Cardiac muscle cell (in vitro differentiated cells and primary cell): ENCODE data around the gene HACD2. TPM values are rescaled to one million over a fixed set of nuclear protein-coding genes. Genes with fewer than 3 reads are reported as not detected.
A peak's percentile ranks its signal among the peaks of the same experiment; 100 is the strongest.

Experiments used
- DNase-seq, 2 donors: peaks; one replicate each; pipeline versions ENCODE4 v3.0.0 to v3.0.0-alpha.2; 2010 to 2017; ENCODE audit warnings: low read depth in 1 of 2, low spot score in 1 of 2
- H3K27ac ChIP-seq: fragments of 200-600 bp; sonication (generic); 2 replicates; pipeline ENCODE4 v1.5.1; 2016
- H3K27me3 ChIP-seq: fragments of 200-600 bp; sonication (generic); 2 replicates; pipeline ENCODE4 v1.6.0; 2016; ENCODE audit warnings: control low read depth
- H3K36me3 ChIP-seq: fragments of 200-600 bp; sonication (generic); 2 replicates; pipeline ENCODE4 v1.5.1; 2016; ENCODE audit warnings: control low read depth
- H3K4me1 ChIP-seq: fragments of 200-600 bp; sonication (generic); 2 replicates; pipeline ENCODE4 v1.8.1; 2017; ENCODE audit warnings: low read depth, mild to moderate bottlenecking, mixed run types
- H3K4me3 ChIP-seq: fragments of 200-600 bp; sonication (generic); 2 replicates; pipeline ENCODE4 v1.5.1; 2016; ENCODE audit warnings: mild to moderate bottlenecking
- H3K9me3 ChIP-seq: fragments of 200-600 bp; sonication (generic); 2 replicates; pipeline ENCODE4 v1.5.1; 2017; ENCODE audit warnings: low read depth, mild to moderate bottlenecking, control low read depth
- polyA plus RNA-seq: library from polyadenylated mRNA; unstranded; fragments of >200 nt; fragmentation: Nextera tagmentation; extraction: Ambion mirVana; gene quantifications from 2 replicates; pipeline ENCODE4 v1.2.1, GENCODE V29; 2016
- total RNA-seq: library from RNA; depleted of rRNA; stranded (reverse); fragments of >200 nt; gene quantifications from 2 replicates; pipeline ENCODE4 v1.2.3, GENCODE V29; 2016
- TF ChIP-seq, protein P1 (sequence below): IDR thresholded peaks from 2 replicates; pipeline ENCODE4 v1.5.1; 2012; ENCODE audit warnings: low read depth, mild to moderate bottlenecking, low read length

Gene HACD2
- total and polyA plus RNA-seq, 2 experiments from 2014 or later = 9.1 to 13.6 TPM

DNA sequence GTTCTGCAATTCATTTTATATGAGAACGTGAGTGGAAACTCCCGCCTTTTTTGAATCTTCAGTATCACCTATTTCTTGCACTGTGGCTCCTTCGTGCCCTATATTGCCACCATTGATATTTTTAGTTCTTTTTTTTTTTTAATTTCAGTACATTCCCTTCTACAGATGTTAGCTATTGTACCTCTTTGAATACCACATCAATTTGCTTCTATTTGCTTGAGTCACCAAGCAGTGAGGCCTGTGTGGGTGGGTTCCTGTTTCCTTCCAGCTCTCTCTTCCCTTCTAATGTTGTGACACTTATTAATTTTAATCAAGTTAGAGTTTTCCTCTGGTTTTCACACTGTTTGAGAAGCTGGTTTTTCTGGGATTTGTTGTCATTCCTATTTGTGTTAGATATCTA, 8.7 kb downstream of the HACD2 start:
- no peaks in the 10 kb centered on the region for H3K27me3 ChIP-seq
- H3K4me1 ChIP-seq = no peaks in the 10 kb centered on the region
- H3K27ac ChIP-seq = no peak overlapping the region
- TF ChIP-seq, protein P1, sequence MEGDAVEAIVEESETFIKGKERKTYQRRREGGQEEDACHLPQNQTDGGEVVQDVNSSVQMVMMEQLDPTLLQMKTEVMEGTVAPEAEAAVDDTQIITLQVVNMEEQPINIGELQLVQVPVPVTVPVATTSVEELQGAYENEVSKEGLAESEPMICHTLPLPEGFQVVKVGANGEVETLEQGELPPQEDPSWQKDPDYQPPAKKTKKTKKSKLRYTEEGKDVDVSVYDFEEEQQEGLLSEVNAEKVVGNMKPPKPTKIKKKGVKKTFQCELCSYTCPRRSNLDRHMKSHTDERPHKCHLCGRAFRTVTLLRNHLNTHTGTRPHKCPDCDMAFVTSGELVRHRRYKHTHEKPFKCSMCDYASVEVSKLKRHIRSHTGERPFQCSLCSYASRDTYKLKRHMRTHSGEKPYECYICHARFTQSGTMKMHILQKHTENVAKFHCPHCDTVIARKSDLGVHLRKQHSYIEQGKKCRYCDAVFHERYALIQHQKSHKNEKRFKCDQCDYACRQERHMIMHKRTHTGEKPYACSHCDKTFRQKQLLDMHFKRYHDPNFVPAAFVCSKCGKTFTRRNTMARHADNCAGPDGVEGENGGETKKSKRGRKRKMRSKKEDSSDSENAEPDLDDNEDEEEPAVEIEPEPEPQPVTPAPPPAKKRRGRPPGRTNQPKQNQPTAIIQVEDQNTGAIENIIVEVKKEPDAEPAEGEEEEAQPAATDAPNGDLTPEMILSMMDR = no peak
- no peak overlapping the region for H3K4me3 ChIP-seq
- peaks cover 10% of the 10 kb centered on the region for H3K36me3 ChIP-seq
- H3K9me3 ChIP-seq = no peaks in the 10 kb centered on the region
- DNase-seq = peak in 1 of 2 donors; percentile 27

DNA sequence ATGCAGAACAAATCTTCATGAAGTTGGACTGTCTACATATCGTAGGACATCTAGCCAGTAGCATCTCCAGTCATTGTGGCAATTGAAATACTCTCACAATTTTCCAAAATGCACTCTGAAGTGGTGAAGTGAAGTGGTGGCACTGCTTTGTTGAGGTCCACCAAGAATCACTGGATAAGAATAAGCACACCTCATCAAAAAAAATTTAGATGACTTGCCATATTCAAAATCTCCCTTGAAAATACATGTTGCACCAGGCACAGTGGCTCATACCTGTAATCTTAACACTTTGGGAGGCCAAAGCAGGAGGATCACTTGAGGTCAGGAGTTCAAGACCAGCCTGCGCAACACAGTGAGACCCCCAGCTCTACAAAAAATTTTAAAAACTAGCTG, 12.9 kb downstream of the HACD2 start:
- no peaks in the 10 kb centered on the region for H3K27me3 ChIP-seq
- H3K27ac ChIP-seq = no peak overlapping the region
- H3K4me1 ChIP-seq = peaks cover 4% of the 10 kb centered on the region
- no peak for DNase-seq
- peaks cover 3% of the 10 kb centered on the region for H3K36me3 ChIP-seq
- TF ChIP-seq, protein P1 = no peak
- H3K9me3 ChIP-seq = no peaks in the 10 kb centered on the region
- H3K4me3 ChIP-seq = no peak overlapping the region

DNA sequence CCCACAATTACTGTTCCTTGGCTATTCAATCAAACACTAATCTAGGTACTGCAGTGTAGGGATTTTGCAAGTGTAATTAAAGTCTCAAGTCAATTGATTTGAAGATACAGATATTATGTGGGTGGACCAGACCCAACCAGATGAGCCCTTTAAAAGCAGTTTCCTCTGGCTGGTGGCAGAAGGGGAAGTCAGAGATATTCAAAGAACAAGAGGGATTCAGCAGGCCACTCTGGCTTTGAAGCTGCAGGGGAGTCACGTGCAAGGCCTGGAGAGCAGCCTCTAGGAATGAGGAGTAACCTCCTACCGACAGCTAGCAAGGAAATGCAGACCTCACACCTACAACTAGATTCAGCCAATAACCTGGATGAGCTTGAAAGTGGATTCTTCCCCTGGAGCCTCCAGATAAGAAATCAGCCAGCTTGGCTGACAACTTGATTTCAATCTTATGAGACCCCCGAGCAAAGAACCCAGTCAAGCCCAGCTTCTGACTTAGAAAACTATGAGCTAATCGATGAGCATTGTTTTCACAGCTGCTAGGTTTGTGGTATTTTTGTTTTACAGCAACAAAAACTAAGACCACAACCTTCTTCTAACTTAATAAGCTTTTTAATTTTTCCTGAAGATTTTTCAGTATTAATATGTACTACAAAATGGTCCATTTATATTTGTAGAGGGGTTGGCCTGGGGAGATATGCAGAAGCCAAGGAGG, 13.4 kb downstream of the HACD2 start:
- Histone ChIP-seq H3K4me1 (peaks cover 4% of the 10 kb centered on the region), H3K27ac (no peak overlapping the region), H3K27me3 (no peaks in the 10 kb centered on the region), H3K36me3 (peaks cover under 1% of the 10 kb centered on the region), H3K4me3 (no peak overlapping the region), H3K9me3 (no peaks in the 10 kb centered on the region)
- peak in 1 of 2 donors; percentile 49 for DNase-seq
- TF ChIP-seq, protein P1 = no peak

DNA sequence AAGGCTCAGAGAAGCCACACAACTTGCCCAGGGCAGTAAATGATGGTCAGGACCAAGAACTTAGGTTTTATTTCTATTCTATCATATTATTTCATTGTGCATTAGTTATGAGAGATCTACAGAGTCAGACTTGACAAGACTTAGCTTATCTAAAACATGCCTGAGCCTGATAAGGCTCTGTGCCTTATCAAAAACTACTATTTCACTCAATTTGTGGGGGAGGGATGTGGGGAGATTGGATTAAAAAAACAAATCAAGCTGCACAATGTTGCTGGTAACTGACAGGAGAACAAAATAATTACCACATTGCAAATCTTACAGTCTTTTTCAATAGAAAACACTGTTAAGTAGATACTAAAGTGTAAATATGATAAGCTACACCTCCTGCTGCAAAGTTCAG, 16.0 kb downstream of the HACD2 start:
- no peak for DNase-seq
- no peak overlapping the region for H3K27ac ChIP-seq
- no peaks in the 10 kb centered on the region for H3K36me3 ChIP-seq
- TF ChIP-seq, protein P1 = no peak
- H3K27me3 ChIP-seq = no peaks in the 10 kb centered on the region
- H3K9me3 ChIP-seq = no peaks in the 10 kb centered on the region
- no peak overlapping the region for H3K4me3 ChIP-seq
- H3K4me1 ChIP-seq = peaks cover 4% of the 10 kb centered on the region

DNA sequence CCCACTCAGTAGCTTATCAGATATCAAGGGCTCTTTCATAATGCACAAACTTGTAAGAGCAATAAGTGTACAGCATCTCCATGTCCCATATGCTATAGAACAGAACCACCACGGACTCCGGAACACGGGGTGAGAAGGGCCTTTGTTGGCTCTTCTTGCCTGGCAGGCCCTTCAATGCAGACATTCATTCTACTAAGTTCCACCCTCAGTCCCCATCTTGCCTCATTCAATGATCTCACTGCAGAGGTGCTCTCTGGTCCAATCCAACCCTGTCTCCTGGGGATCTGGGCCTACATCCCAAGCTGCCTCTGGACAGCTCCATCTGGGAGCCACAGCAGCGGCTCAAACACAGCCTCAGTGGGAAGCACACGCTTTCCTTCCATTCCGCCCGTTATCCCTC, 16.8 kb downstream of the HACD2 start:
- DNase-seq = no peak
- Histone ChIP-seq H3K4me1 (peaks cover 4% of the 10 kb centered on the region), H3K9me3 (no peaks in the 10 kb centered on the region), H3K4me3 (no peak overlapping the region), H3K36me3 (no peaks in the 10 kb centered on the region), H3K27ac (no peak overlapping the region), H3K27me3 (no peaks in the 10 kb centered on the region)
- TF ChIP-seq, protein P1 = no peak

DNA sequence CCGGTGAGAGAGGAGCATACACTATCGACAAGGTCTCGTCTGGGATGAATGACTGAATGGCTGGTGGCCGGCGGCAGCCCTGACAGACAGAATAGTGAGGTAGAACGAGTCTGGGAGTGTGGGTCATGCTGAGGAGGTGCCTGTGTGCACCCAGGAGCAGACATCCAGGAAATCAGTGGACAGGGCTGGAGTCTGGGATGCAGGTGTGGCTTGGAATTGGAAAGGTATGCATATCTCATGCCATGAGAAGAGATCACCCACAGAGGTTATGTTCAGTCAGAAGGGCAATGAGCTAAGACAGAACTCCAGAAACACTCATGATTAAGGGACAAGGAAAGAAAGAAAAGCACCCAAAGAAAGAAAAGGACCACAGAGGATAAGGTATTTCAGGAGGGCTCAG, 20.8 kb downstream of the HACD2 start:
- TF ChIP-seq, protein P1 = no peak
- H3K4me1 ChIP-seq = peaks cover 3% of the 10 kb centered on the region
- DNase-seq = no peak
- H3K27ac ChIP-seq = no peak overlapping the region
- H3K9me3 ChIP-seq = no peaks in the 10 kb centered on the region
- H3K36me3 ChIP-seq = no peaks in the 10 kb centered on the region
- H3K4me3 ChIP-seq = no peak overlapping the region
- H3K27me3 ChIP-seq = no peaks in the 10 kb centered on the region
